Transverse colon (tissue), 4 donors: ENCODE data around the gene BRD3OS. TPM values are rescaled to one million over a fixed set of nuclear protein-coding genes. Genes with fewer than 3 reads are reported as not detected.
"Not testable (repeated sequence)": the region's sequence is repeated elsewhere in the genome, so short reads cannot be mapped to it uniquely, and the experiment has no call there.

Experiments
- DNase-seq: peaks from one replicate; pipeline ENCODE4 v3.0.0-alpha.2; 2019
- H3K27ac ChIP-seq, 4 donors: fragments of 200-600 bp; sonication (generic); 2 replicates each; pipeline ENCODE4 v1.5.1; 2016 to 2018; ENCODE audit warnings: inconsistent platforms in 4 of 4
- H3K27me3 ChIP-seq: fragments of 200-600 bp; sonication (generic); 2 replicates; pipeline ENCODE4 v1.5.1; 2017; ENCODE audit warnings: inconsistent platforms
- H3K36me3 ChIP-seq, 4 donors: fragments of 200-600 bp; sonication (generic); 2 replicates each; pipeline ENCODE4 v1.5.1; 2017 to 2019; ENCODE audit warnings: inconsistent platforms in 4 of 4
- H3K4me1 ChIP-seq, 4 donors: fragments of 200-600 bp; sonication (generic); 2 replicates each; pipeline ENCODE4 v1.5.1; 2017 to 2020; ENCODE audit warnings: inconsistent platforms in 4 of 4
- H3K4me3 ChIP-seq, 4 donors: fragments of 200-600 bp; sonication (generic); 1 replicate in 1 of 4; 2 replicates in 3 of 4; pipeline versions ENCODE4 v1.5.1 to v1.6.1; 2017 to 2019; ENCODE audit warnings: inconsistent platforms in 4 of 4
- H3K9me3 ChIP-seq, 2 donors: fragments of 200-600 bp; sonication (generic); 2 replicates each; pipeline ENCODE4 v1.5.1; 2017 to 2019; ENCODE audit warnings: inconsistent platforms in 2 of 2
- EP300 ChIP-seq: sonication (generic); formaldehyde crosslinking; IDR thresholded peaks from one replicate; pipeline ENCODE4 v1.6.1; 2017; ENCODE audit warnings: antibody characterized with exemption, low read depth
- POLR2A ChIP-seq: fragments of 450-650 bp; IDR thresholded peaks from one replicate; pipeline ENCODE4 v1.6.1; 2016; ENCODE audit warnings: antibody characterized with exemption, mild to moderate bottlenecking, moderate library complexity
- POLR2AphosphoS5 ChIP-seq, 3 donors: sonication (generic); formaldehyde crosslinking; IDR thresholded peaks; one replicate each; pipeline ENCODE4 v1.6.1; 2016; ENCODE audit warnings: antibody characterized with exemption in 3 of 3
- WGBS, 2 donors: methylation state at CpG; one replicate each; pipeline ENCODE4 v1.1.5; 2018; ENCODE audit warnings: low coverage in 1 of 2; 5-methylcytosine and 5-hydroxymethylcytosine counted together
- in situ Hi-C, 4 donors: fragments of 200-750 bp; cut with MboI; loops; one replicate each; pipeline versions ENCODE4 v1.15.0 to v1.15.1; 2017; ENCODE audit warnings: low sequenced_read_pairs in 3 of 4, low pct_ligation_motif_present in 1 of 4, low pct_unique_long_range_greater_than_20kb in 1 of 4
- intact Hi-C: fragments of 100-400 bp; cut with DNase I; formaldehyde crosslinking; loops from one replicate; pipeline ENCODE4 v1.15.1; 2023; ENCODE audit warnings: low total_unique reads
- total RNA-seq, 4 donors: library from RNA; depleted of rRNA; stranded (reverse); fragments of >200 nt; gene quantifications; one replicate each; pipeline ENCODE4 v1.1.0, GENCODE V29; 2016
- TF ChIP-seq, protein P1 (sequence below), 5 experiments: fragments of 200-600 bp in 3 of 5; fragments of 450-650 bp in 2 of 5; sonication (generic) in 3 of 5; IDR thresholded peaks; 1 replicate in 2 of 5; 2 replicates in 3 of 5; pipeline ENCODE4 v1.5.1; 2016 to 2017; ENCODE audit warnings: antibody characterized with exemption in 5 of 5, inconsistent platforms in 3 of 5, mild to moderate bottlenecking in 2 of 5, moderate library complexity in 1 of 5

Gene BRD3OS
- total RNA-seq, 4 donors from 2014 or later = 3.2 to 6.6 (median 4.4) TPM

- TF ChIP-seq POLR2A (no peak), EP300 (no peak), POLR2AphosphoS5 (IDR thresholded peaks at IDR 0.05) (no peak)
- TF ChIP-seq, protein P1, sequence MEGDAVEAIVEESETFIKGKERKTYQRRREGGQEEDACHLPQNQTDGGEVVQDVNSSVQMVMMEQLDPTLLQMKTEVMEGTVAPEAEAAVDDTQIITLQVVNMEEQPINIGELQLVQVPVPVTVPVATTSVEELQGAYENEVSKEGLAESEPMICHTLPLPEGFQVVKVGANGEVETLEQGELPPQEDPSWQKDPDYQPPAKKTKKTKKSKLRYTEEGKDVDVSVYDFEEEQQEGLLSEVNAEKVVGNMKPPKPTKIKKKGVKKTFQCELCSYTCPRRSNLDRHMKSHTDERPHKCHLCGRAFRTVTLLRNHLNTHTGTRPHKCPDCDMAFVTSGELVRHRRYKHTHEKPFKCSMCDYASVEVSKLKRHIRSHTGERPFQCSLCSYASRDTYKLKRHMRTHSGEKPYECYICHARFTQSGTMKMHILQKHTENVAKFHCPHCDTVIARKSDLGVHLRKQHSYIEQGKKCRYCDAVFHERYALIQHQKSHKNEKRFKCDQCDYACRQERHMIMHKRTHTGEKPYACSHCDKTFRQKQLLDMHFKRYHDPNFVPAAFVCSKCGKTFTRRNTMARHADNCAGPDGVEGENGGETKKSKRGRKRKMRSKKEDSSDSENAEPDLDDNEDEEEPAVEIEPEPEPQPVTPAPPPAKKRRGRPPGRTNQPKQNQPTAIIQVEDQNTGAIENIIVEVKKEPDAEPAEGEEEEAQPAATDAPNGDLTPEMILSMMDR (IDR thresholded peaks at IDR 0.05) = no peak
- Histone ChIP-seq H3K4me3 (no peak overlapping the region), H3K27ac (no peak overlapping the region), H3K27me3 (peaks cover 22% of the 10 kb centered on the region), H3K9me3 (no peaks in the 10 kb centered on the region), H3K36me3 (no peaks in the 10 kb centered on the region), H3K4me1 (peaks cover 3 to 26% (median 19%) of the 10 kb centered on the region in 4 donors)
- no peak for DNase-seq
- intact Hi-C loops = loop anchor here (5.0 kb wide), 1 partner anchor 93 kb away; the partner anchor contains the start of gene RNU6ATAC
- 64% methylated on average over 12 of the region's 12 CpGs; no CpG with 5 or more reads in 1 of the 2 donors for WGBS, 2 donors
- in situ Hi-C loops = no loop called here
These were observed 44.5 kb downstream of the BRD3OS start for GRCh38 chr9:134069480-134070399.

- WGBS, 2 donors = 90 to 100% methylated on average over 5 to 12 of the region's 12 CpGs
- H3K27ac ChIP-seq = no peak overlapping the region
- no peak overlapping the region for H3K4me3 ChIP-seq
- H3K4me1 ChIP-seq = peaks cover 0 to 12% (median 7%) of the 10 kb centered on the region in 4 donors
- H3K9me3 ChIP-seq = no peaks in the 10 kb centered on the region
- no peaks in the 10 kb centered on the region for H3K36me3 ChIP-seq
- H3K27me3 ChIP-seq = peaks cover 22% of the 10 kb centered on the region
- in situ Hi-C loops = no loop called here
- intact Hi-C loops = no loop called here
- TF ChIP-seq, protein P1 (IDR thresholded peaks at IDR 0.05) = no peak
- TF ChIP-seq EP300 (no peak), POLR2AphosphoS5 (IDR thresholded peaks at IDR 0.05) (no peak), POLR2A (no peak)
- no peak for DNase-seq
These were observed 45.9 kb downstream of the BRD3OS start for GRCh38 chr9:134071149-134071548.

DNA sequence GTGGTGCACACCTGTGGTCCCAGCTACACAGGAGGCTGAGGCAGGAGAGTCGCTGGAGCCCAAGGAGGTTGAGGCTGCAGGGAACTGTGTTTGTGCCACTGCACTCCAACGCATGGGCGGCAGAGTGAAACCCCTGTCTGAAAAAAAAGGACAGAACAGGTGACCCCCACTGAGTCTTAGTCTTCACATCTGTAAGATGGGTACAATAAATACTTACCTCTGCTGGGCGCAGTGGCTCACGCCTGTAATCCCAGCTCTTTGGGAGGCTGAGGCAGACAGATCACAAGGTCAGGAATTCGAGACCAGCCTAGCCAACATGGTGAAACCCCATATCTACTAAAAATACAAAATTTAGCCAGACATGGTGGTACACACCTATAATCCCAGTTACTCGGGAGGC, 47.4 kb downstream of the BRD3OS start:
- H3K4me3 ChIP-seq, in situ Hi-C loops, H3K36me3 ChIP-seq, H3K27ac ChIP-seq, H3K9me3 ChIP-seq, DNase-seq, H3K4me1 ChIP-seq, intact Hi-C loops: not testable (repeated sequence)
- H3K27me3 ChIP-seq = peaks cover 22% of the 10 kb centered on the region
- 80% methylated on average over 7 of the region's 7 CpGs; no CpG with 5 or more reads in 1 of the 2 donors for WGBS, 2 donors

DNA sequence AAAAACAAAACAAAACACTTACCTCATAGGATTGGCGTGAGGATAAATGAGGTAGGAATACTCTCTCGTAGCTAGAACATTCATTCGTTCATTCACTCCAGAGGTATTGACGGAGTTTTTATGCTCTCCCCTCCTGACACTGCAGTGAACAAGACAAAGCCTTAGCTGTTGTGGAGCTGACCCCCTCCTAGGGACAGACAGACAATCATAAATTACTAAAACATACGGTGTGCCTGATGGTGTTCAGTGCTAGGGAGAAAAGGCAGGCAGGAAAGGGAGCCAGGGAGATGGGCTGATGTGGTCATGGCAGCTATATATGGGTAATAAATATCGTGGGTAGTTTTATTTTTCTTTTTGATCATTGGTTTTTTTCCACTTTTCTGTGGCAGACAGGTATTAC, 48.2 kb downstream of the BRD3OS start:
- H3K27me3 ChIP-seq = peaks cover 22% of the 10 kb centered on the region
- H3K4me1 ChIP-seq = peaks cover 0 to 5% (median 0%) of the 10 kb centered on the region in 4 donors
- no peak overlapping the region for H3K4me3 ChIP-seq
- TF ChIP-seq POLR2A (no peak), POLR2AphosphoS5 (IDR thresholded peaks at IDR 0.05) (no peak), EP300 (no peak)
- TF ChIP-seq, protein P1 (IDR thresholded peaks at IDR 0.05) = no peak
- in situ Hi-C loops = no loop called here
- no peak for DNase-seq
- no peaks in the 10 kb centered on the region for H3K36me3 ChIP-seq
- intact Hi-C loops = no loop called here
- H3K9me3 ChIP-seq = peaks cover 4 to 5% of the 10 kb centered on the region in 2 donors
- WGBS, 2 donors = 63 to 69% methylated on average over 6 of the region's 6 CpGs
- H3K27ac ChIP-seq = no peak overlapping the region

DNA sequence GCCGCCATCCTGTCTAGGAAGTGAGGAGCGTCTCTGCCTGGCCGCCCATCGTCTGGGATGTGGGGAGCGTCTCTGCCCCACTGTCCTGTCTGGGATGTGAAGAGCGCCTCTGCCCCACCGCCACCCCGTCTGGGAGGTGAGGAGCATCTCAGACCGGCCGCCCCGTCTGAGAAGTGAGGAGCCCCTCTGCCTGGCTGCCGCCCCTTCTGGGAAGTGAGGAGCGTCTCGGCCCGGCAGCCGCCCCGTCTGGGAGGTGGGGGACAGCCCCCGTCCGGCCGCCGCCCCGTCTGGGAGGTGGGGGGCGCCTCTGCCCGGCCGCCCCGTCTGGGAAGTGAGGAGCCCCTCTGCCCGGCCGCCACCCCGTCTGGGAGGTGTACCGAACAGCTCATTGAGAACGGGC, 50.4 kb downstream of the BRD3OS start:
- H3K36me3 ChIP-seq, H3K4me3 ChIP-seq, in situ Hi-C loops, H3K9me3 ChIP-seq, H3K27ac ChIP-seq, DNase-seq, intact Hi-C loops, H3K4me1 ChIP-seq: not testable (repeated sequence)
- H3K27me3 ChIP-seq = peaks cover 15% of the 10 kb centered on the region
- 76% methylated on average over 9 of the region's 31 CpGs; no CpG with 5 or more reads in 1 of the 2 donors for WGBS, 2 donors
